ENCODE measurements around the gene CAST. TPM values are rescaled to one million over a fixed set of nuclear protein-coding genes. Genes with fewer than 3 reads are reported as not detected.

CAST gene
- total RNA-seq, 4 donors from 2014 or later, result 381 to 577 (median 400) TPM

DNA sequence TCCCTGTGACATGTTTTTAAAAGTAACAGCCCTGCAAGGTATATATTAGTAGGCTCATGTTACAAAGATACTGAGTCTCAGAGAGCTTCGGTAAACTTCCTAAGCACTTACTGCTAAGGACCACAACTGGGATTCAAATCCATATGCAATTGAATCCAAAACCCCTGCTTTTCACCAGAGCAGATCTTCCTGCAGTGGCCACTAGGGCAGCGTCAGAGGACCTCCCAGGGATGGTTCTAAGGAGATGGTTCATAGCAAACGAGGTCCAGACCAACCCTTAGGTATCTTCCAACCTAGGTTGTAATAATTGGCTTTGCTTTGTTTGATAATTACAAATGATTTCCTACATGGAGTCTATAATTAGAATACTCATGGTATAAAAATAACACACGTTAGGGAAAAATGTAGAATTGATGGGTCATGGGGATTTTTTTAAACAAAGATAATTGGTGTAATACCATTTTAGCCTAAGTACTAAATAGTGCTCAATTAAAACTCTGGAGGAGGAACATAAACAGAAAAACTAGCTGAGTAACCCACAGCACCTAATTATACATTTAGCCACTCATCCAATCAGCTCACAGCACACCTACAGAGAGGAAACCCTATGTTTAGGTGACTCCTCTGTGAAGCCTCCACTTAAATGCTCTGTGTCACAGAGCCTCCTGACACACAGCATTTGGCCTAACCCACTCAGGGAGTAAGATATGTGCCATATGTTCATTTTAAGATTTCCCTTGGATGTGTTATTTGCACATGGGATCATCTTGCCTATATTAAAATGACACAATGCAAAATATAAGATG is 10.0 kb upstream of the CAST start:
- 74% methylated on average over 4 of the region's 4 CpGs for WGBS
- Histone ChIP-seq H3K4me3 (no peak overlapping the region), H3K9me3 (no peaks in the 10 kb centered on the region), H3K27me3 (no peaks in the 10 kb centered on the region), H3K36me3 (no peaks in the 10 kb centered on the region), H3K27ac (no peak overlapping the region), H3K4me1 (peaks cover 55% of the 10 kb centered on the region)
- DNase-seq (ENCODE audit: low spot score in 2 of 2), result no peak
- TF ChIP-seq EP300 (IDR thresholded peaks at IDR 0.05) (no peak), POLR2AphosphoS5 (IDR thresholded peaks at IDR 0.05) (no peak), POLR2A (IDR thresholded peaks at IDR 0.05) (no peak)
- TF ChIP-seq, protein P1, sequence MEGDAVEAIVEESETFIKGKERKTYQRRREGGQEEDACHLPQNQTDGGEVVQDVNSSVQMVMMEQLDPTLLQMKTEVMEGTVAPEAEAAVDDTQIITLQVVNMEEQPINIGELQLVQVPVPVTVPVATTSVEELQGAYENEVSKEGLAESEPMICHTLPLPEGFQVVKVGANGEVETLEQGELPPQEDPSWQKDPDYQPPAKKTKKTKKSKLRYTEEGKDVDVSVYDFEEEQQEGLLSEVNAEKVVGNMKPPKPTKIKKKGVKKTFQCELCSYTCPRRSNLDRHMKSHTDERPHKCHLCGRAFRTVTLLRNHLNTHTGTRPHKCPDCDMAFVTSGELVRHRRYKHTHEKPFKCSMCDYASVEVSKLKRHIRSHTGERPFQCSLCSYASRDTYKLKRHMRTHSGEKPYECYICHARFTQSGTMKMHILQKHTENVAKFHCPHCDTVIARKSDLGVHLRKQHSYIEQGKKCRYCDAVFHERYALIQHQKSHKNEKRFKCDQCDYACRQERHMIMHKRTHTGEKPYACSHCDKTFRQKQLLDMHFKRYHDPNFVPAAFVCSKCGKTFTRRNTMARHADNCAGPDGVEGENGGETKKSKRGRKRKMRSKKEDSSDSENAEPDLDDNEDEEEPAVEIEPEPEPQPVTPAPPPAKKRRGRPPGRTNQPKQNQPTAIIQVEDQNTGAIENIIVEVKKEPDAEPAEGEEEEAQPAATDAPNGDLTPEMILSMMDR (IDR thresholded peaks at IDR 0.05), result no peak

DNA sequence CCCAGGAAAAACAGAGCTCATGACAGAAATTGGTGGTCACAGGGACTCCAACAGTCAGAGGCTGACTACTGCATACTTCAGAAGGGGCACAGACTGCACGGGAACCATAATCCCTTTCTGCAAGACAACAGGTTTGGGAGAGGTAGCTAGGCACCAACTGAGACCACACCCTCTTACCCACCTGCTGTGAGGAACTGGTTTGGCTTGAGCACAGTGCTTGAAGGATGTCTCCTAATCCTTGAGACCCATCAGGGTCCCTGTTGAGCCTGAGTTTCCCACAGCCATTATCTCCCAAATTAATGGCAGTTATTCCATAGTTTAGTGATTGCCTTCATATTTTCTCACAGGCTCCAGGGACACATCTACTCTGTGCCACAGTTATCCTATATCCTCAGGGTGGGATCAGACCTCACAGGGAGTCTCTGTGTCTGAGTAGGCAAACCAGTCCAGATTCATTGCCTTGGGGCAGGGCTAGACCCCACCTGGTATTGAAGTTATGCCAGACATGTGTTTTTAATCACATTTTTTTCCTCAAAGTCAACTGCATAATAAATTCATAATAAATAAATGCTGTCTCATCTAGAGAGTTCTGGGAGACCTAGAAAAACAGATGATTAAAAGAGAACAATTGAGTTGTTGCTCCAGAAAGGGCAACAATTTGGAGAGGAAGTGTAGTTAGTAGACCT is 9.3 kb upstream of the CAST start:
- DNase-seq (ENCODE audit: low spot score in 2 of 2), result no peak
- H3K36me3 ChIP-seq, result no peaks in the 10 kb centered on the region
- H3K9me3 ChIP-seq, result no peaks in the 10 kb centered on the region
- no peak overlapping the region for H3K27ac ChIP-seq
- no peak overlapping the region for H3K4me3 ChIP-seq
- TF ChIP-seq, protein P1 (IDR thresholded peaks at IDR 0.05), result no peak
- TF ChIP-seq EP300 (IDR thresholded peaks at IDR 0.05) (no peak), POLR2A (IDR thresholded peaks at IDR 0.05) (no peak), POLR2AphosphoS5 (IDR thresholded peaks at IDR 0.05) (no peak)
- peaks cover 61% of the 10 kb centered on the region for H3K4me1 ChIP-seq
- no peaks in the 10 kb centered on the region for H3K27me3 ChIP-seq
- 25% methylated on average over 1 of the region's 1 CpG for WGBS

DNA sequence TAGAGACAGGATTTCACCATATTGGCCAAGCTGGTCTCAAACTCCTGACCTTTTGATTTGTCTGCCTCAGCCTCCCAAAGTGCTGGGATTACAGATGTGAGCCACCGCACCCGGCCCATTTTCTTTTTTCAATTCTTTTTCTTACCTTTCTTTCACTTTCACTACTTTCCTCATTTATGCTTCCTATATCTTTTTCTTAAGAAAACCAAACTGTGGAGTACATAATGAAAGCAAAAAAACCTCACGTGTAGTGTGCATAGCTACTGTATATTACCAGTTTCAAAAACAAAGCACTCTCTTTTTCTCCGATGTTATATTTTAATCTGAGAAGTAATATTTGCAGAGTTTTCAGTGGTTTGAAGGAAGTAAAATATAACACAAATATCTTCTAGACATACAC is 8.0 kb upstream of the CAST start:
- DNase-seq (ENCODE audit: low spot score in 2 of 2), result no peak
- no peak overlapping the region for H3K27ac ChIP-seq
- TF ChIP-seq, protein P1 (IDR thresholded peaks at IDR 0.05), result no peak
- TF ChIP-seq EP300 (IDR thresholded peaks at IDR 0.05), result no peak
- TF ChIP-seq POLR2AphosphoS5 (IDR thresholded peaks at IDR 0.05), result no peak
- no peak for TF ChIP-seq POLR2A (IDR thresholded peaks at IDR 0.05)
- H3K9me3 ChIP-seq, result no peaks in the 10 kb centered on the region
- no peaks in the 10 kb centered on the region for H3K27me3 ChIP-seq
- peaks cover 52% of the 10 kb centered on the region for H3K4me1 ChIP-seq
- no peaks in the 10 kb centered on the region for H3K36me3 ChIP-seq
- WGBS, result 85% methylated on average over 4 of the region's 4 CpGs
- no peak overlapping the region for H3K4me3 ChIP-seq

DNA sequence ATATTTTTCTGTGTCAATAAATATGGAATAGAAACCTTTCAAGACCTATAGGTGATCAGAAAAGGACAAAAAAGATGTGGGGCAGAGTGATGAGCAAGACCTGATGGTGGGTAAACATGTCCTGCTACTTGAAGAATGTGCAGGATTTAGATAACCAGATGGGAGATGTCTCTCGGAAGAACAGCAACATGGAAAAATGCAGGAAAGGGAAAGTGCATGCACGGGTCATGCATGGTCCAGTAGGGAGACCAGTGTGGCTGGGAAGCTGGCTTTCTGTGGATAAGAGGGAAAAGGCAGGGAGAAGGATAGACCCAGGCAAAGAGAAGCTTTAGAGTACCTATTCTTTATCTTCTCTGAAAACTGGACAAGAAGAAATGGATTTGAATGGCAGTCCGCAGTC is 7.1 kb upstream of the CAST start:
- no peak overlapping the region for H3K27ac ChIP-seq
- WGBS, result 80% methylated on average over 3 of the region's 3 CpGs

More for the DNA sequence above, 7.1 kb upstream of the CAST start:
- H3K9me3 ChIP-seq, result no peaks in the 10 kb centered on the region
- H3K4me1 ChIP-seq, result peaks cover 43% of the 10 kb centered on the region
- no peaks in the 10 kb centered on the region for H3K27me3 ChIP-seq
- H3K4me3 ChIP-seq, result no peak overlapping the region
- DNase-seq (ENCODE audit: low spot score in 2 of 2), result no peak
- TF ChIP-seq EP300 (IDR thresholded peaks at IDR 0.05) (no peak), POLR2AphosphoS5 (IDR thresholded peaks at IDR 0.05) (no peak), POLR2A (IDR thresholded peaks at IDR 0.05) (no peak)
- TF ChIP-seq, protein P1 (IDR thresholded peaks at IDR 0.05), result no peak
- no peaks in the 10 kb centered on the region for H3K36me3 ChIP-seq

Data from suprapubic skin (tissue), 4 donors.